Kidney epithelial cell (primary cell): Measurements from ENCODE around the gene ZC3H12D. TPM values are rescaled to one million over a fixed set of nuclear protein-coding genes. Genes with fewer than 3 reads are reported as not detected.

Source experiments
- DNase-seq: peaks from one replicate; pipeline ENCODE4 v3.0.0-alpha.2; 2010; ENCODE audit warnings: low read depth
- H3K27me3 ChIP-seq: 2 replicates; pipeline ENCODE4 v1.6.0; 2011; ENCODE audit warnings: low read length; ENCODE audit not compliant: control insufficient read depth, insufficient read depth
- H3K36me3 ChIP-seq: 2 replicates; pipeline ENCODE4 v1.5.1; 2011; ENCODE audit warnings: low read length; ENCODE audit not compliant: control insufficient read depth, insufficient read depth
- H3K4me3 ChIP-seq: 2 replicates; pipeline ENCODE4 v1.5.1; 2011; ENCODE audit warnings: low read depth, mild to moderate bottlenecking, control low read depth, low read length
- CTCF ChIP-seq: IDR thresholded peaks from 2 replicates; pipeline ENCODE4 v1.5.1; 2011; ENCODE audit warnings: mild to moderate bottlenecking, moderate library complexity, low read length, control low read depth, inconsistent platforms; ENCODE audit not compliant: insufficient read depth, poor library complexity, severe bottlenecking
- total RNA-seq: library from RNA; depleted of rRNA; stranded (reverse); fragments of >200 nt; gene quantifications from 2 replicates; pipeline ENCODE4 v1.2.3, GENCODE V29; 2015

The ZC3H12D gene
- total RNA-seq, 1 donor from 2014 or later, result not detected

GRCh38 chr6:149459761-149460160, 25.1 kb downstream of the ZC3H12D start:
- Histone ChIP-seq H3K36me3 (no peaks in the 10 kb centered on the region), H3K4me3 (no peak overlapping the region), H3K27me3 (no peaks in the 10 kb centered on the region)
- DNase-seq, result no peak
- TF ChIP-seq CTCF, result no peak

GRCh38 chr6:149458806-149459205, 26.0 kb downstream of the ZC3H12D start:
- no peak for TF ChIP-seq CTCF
- H3K4me3 ChIP-seq, result no peak overlapping the region
- no peaks in the 10 kb centered on the region for H3K27me3 ChIP-seq
- H3K36me3 ChIP-seq, result no peaks in the 10 kb centered on the region
- no peak for DNase-seq

- no peaks in the 10 kb centered on the region for H3K36me3 ChIP-seq
- H3K4me3 ChIP-seq, result no peak overlapping the region
- no peaks in the 10 kb centered on the region for H3K27me3 ChIP-seq
- no peak for DNase-seq
- TF ChIP-seq CTCF, result no peak
Observed at GRCh38 chr6:149458196-149458595, 26.6 kb downstream of the ZC3H12D start.

- no peaks in the 10 kb centered on the region for H3K36me3 ChIP-seq
- no peaks in the 10 kb centered on the region for H3K27me3 ChIP-seq
- no peak overlapping the region for H3K4me3 ChIP-seq
- TF ChIP-seq CTCF, result no peak
- no peak for DNase-seq
Observed at GRCh38 chr6:149457316-149457884, 27.4 kb downstream of the ZC3H12D start.

GRCh38 chr6:149456311-149457021, 28.3 kb downstream of the ZC3H12D start:
- peaks cover under 1% of the 10 kb centered on the region for H3K27me3 ChIP-seq
- no peak overlapping the region for H3K4me3 ChIP-seq
- H3K36me3 ChIP-seq, result no peaks in the 10 kb centered on the region
- DNase-seq, result no peak
- no peak for TF ChIP-seq CTCF

- Histone ChIP-seq H3K36me3 (no peaks in the 10 kb centered on the region), H3K27me3 (peaks cover 12% of the 10 kb centered on the region), H3K4me3 (no peak overlapping the region)
- no peak for DNase-seq
- no peak for TF ChIP-seq CTCF
Observed at GRCh38 chr6:149455031-149455732, 29.6 kb downstream of the ZC3H12D start.
